Left lung (tissue), 10 donors: ENCODE data around the gene PASK. TPM values are rescaled to one million over a fixed set of nuclear protein-coding genes. Genes with fewer than 3 reads are reported as not detected.

ENCODE experiments used
- ATAC-seq: fragments of 200-7000 bp; cut with Tn5 transposase; one replicate; pipeline ENCODE4 v1.9.1; 2020; ENCODE audit warnings: moderate library complexity
- DNase-seq, 4 donors: peaks; one replicate each; pipeline ENCODE4 v3.0.0-alpha.2; 2013 to 2020
- H3K27ac ChIP-seq, 2 donors: fragments of 200-600 bp; sonication (generic) in 1 of 2; one replicate each; pipeline versions ENCODE4 v1.5.0 to v1.8.0; 2020 to 2021
- H3K27me3 ChIP-seq, 2 donors: fragments of 200-600 bp; sonication (generic) in 1 of 2; one replicate each; pipeline versions ENCODE4 v1.5.0 to v1.8.0; 2020 to 2021
- H3K36me3 ChIP-seq, 2 donors: fragments of 200-600 bp; sonication (generic) in 1 of 2; one replicate each; pipeline versions ENCODE4 v1.5.0 to v1.8.0; 2020 to 2021
- H3K4me1 ChIP-seq, 2 donors: fragments of 200-600 bp; one replicate each; pipeline ENCODE4 v1.8.0; 2021
- H3K4me3 ChIP-seq, 2 donors: fragments of 200-600 bp; sonication (generic) in 1 of 2; one replicate each; pipeline versions ENCODE4 v1.5.0 to v1.8.0; 2020 to 2021; ENCODE audit warnings: mild to moderate bottlenecking in 1 of 2
- H3K9me3 ChIP-seq, 2 donors: fragments of 200-600 bp; sonication (generic) in 1 of 2; one replicate each; pipeline versions ENCODE4 v1.5.0 to v1.8.0; 2020 to 2021
- intact Hi-C, 2 donors: fragments of 100-400 bp; cut with DNase I; formaldehyde crosslinking; loops; one replicate each; pipeline versions ENCODE4 v1.11.2 to v1.14.2; 2022
- polyA plus RNA-seq, 6 donors: library from polyadenylated mRNA; unstranded; fragments of 120-200 nt; gene quantifications; one replicate each; pipeline ENCODE4 v1.2.1, GENCODE V29; 2013; ENCODE audit not compliant: insufficient read length in 6 of 6
- total RNA-seq, 2 donors: library from RNA; stranded (reverse); fragmentation: NEBNext Ultra II Directional; extraction: Animal tissue kit (Norgen Biotek cat#: 25700); gene quantifications; one replicate each; pipeline ENCODE4 v1.2.1, GENCODE V29; 2021
- TF ChIP-seq, protein P1 (sequence below), 2 donors: fragments of 200-600 bp; sonication (generic) in 1 of 2; IDR thresholded peaks; one replicate each; pipeline versions ENCODE4 v1.5.0 to v1.8.0; 2021; ENCODE audit warnings: antibody characterized with exemption in 2 of 2
- donor health status: DM: no; HTN: yes; CAD: no.
- donor health status: DM: no; HTN: no; CAD: no.

Gene PASK
- total and polyA plus RNA-seq, 8 donors = 12.7 to 24.8 (median 21.0) TPM

DNA sequence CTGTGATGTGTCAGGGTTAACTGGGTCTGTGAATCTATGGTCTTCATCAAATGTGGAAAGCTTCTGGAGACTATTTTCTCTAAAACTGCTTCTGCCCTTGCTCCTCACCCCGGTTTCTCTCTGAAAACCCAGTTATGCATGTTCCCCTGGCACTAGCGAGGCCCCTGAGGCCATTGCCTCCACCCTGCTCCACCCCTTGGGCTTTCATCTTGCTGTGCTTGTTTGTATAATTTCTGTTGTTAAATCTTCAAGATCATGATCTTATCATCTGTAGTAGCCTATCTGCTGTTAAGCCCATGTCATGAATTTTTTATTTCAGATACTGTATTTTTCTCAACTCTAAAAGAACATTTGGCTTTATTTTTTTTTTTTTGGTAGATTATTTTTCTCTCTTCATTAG lies 24.3 kb upstream of the PASK start:
- DNase-seq (no peak), ATAC-seq (no peak)
- Histone ChIP-seq H3K9me3 (peaks cover 5 to 19% of the 10 kb centered on the region in 2 donors), H3K27ac (no peak overlapping the region), H3K36me3 (peaks cover 0 to 90% of the 10 kb centered on the region in 2 donors), H3K27me3 (no peaks in the 10 kb centered on the region), H3K4me3 (no peak overlapping the region), H3K4me1 (no peaks in the 10 kb centered on the region)
- intact Hi-C loops = no loop called here
- TF ChIP-seq, protein P1, sequence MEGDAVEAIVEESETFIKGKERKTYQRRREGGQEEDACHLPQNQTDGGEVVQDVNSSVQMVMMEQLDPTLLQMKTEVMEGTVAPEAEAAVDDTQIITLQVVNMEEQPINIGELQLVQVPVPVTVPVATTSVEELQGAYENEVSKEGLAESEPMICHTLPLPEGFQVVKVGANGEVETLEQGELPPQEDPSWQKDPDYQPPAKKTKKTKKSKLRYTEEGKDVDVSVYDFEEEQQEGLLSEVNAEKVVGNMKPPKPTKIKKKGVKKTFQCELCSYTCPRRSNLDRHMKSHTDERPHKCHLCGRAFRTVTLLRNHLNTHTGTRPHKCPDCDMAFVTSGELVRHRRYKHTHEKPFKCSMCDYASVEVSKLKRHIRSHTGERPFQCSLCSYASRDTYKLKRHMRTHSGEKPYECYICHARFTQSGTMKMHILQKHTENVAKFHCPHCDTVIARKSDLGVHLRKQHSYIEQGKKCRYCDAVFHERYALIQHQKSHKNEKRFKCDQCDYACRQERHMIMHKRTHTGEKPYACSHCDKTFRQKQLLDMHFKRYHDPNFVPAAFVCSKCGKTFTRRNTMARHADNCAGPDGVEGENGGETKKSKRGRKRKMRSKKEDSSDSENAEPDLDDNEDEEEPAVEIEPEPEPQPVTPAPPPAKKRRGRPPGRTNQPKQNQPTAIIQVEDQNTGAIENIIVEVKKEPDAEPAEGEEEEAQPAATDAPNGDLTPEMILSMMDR (IDR thresholded peaks at IDR 0.05) = no peak

DNA sequence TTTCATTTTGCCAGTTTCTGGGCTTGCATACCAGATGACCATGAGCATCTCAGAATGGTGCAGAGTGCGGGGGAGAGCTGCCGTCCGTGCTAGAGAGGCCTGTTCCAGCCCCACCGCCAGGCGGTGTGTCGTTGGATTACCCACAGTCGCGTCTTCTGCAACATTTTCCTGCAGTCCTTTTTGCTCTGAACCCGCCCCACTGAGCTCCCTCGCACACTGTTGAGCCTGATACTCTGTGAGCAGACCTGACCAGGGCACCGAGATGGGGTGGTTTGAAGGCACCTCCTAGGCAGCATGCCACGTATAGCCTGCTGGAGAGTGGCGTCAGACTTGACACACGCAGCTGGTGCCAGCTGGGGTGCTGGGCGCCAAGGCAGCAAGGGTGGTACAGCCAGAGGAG lies 19.1 kb upstream of the PASK start:
- Histone ChIP-seq H3K36me3 (peaks cover 0 to 94% of the 10 kb centered on the region in 2 donors), H3K9me3 (peaks cover 5 to 19% of the 10 kb centered on the region in 2 donors), H3K4me1 (no peaks in the 10 kb centered on the region), H3K27ac (no peak overlapping the region), H3K27me3 (no peaks in the 10 kb centered on the region), H3K4me3 (no peak overlapping the region)
- intact Hi-C loops = no loop called here
- DNase-seq (no peak), ATAC-seq (no peak)
- TF ChIP-seq, protein P1 (IDR thresholded peaks at IDR 0.05) = no peak

DNA sequence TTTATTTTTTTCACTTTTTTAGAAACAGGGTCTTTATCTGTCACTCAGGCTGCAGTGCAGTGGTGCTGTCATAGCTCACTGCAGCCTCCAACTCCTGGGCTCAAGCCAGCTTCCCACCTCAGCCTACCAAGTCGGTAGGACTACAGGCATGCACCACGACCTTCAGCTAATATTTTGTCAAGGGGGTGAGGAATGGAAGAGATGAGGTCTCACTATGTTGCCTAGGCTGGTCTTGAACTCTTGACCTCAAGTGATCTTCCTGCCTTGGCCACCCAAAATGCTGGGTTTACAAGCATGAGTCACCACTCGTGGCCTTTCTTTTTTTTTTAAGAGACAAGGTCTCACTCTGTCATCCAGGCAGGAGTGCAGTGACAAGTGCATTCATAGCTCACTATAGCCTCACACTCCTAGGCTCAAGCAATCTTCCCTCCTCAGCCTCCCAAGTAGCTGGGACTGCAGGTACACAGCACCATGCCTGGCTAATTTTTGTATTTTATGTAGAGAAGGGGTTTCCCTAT lies 14.4 kb upstream of the PASK start:
- H3K4me1 ChIP-seq = peaks cover 7 to 12% of the 10 kb centered on the region in 2 donors
- no peak overlapping the region for H3K4me3 ChIP-seq
- TF ChIP-seq, protein P1 (IDR thresholded peaks at IDR 0.05) = no peak
- H3K9me3 ChIP-seq = no peaks in the 10 kb centered on the region
- no peak overlapping the region for H3K27ac ChIP-seq
- H3K27me3 ChIP-seq = no peaks in the 10 kb centered on the region
- no peak for ATAC-seq
- peaks cover 0 to 92% of the 10 kb centered on the region in 2 donors for H3K36me3 ChIP-seq
- DNase-seq = peak in 1 of 4 donors; percentile 12
- intact Hi-C loops = no loop called here

DNA sequence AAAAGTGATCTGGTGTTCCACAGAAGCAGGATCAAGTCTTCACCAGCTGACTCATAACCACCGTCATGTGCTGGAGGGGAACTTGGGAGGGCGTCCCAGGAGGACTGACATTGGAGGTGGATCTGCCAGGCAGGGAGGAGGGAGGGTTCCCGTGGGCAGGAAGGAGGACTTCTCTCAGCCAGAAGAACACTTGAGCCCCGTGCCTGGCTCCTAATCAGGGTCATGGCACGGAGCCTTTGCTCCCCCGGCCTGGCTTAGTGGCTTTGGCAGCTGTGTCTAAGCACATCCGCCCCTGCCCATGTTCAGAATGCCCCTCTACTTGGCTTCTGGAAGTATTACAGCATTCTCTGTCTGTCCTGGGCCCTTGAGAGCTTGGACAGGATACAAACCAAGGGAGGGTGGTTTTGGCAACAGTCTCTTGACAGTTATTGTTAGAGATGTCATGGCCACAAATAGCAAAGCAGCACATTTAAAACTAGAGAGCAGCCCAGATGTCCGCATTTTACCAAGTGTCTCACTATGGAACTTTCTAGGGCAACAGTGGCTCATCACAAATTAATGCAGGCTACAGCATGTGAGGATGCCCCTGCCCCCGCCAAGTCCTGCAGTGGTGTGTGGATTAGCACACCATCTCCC lies 12.5 kb upstream of the PASK start:
- H3K27ac ChIP-seq = peak overlapping the region; percentile 18 to 67
- peak; percentile 16 to 66 (median 55) for DNase-seq
- intact Hi-C loops = no loop called here

DNA sequence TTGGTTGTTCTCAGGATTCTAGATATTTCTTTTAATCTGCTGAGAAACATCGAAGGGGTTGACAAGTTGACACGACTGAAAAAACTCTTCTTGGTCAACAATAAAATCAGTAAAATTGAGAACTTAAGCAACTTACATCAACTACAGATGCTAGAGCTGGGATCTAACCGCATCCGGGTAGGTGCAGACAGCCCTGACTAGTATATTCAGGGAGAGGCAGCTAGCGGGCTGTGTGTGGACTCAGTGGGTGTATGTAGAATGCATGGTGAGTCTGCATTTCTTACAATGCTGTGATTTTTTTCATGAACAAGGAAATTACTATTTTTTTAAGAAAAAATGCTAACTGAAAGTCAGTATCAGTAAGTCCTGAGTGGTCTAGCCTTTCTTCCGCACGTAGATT lies 11.0 kb upstream of the PASK start:
- Histone ChIP-seq H3K9me3 (no peaks in the 10 kb centered on the region), H3K4me1 (peaks cover 7 to 20% of the 10 kb centered on the region in 2 donors), H3K4me3 (no peak overlapping the region), H3K36me3 (peaks cover 0 to 78% of the 10 kb centered on the region in 2 donors), H3K27me3 (no peaks in the 10 kb centered on the region), H3K27ac (no peak overlapping the region)
- ATAC-seq (no peak), DNase-seq (peak in 1 of 4 donors; percentile 1)
- TF ChIP-seq, protein P1 (IDR thresholded peaks at IDR 0.05) = no peak
- intact Hi-C loops = no loop called here

More for the DNA sequence above, 12.5 kb upstream of the PASK start:
- Histone ChIP-seq H3K4me1 (peaks cover 7 to 20% of the 10 kb centered on the region in 2 donors), H3K27me3 (no peaks in the 10 kb centered on the region), H3K36me3 (peaks cover 0 to 89% of the 10 kb centered on the region in 2 donors), H3K9me3 (no peaks in the 10 kb centered on the region), H3K4me3 (no peak overlapping the region)
- TF ChIP-seq, protein P1 (IDR thresholded peaks at IDR 0.05) = no peak
- ATAC-seq = peak; percentile 85
